Glutamatergic neuron (in vitro differentiated cells): Measurements from ENCODE around the gene ASCC3. TPM values are rescaled to one million over a fixed set of nuclear protein-coding genes. Genes with fewer than 3 reads are reported as not detected.

Experiments used
- DNase-seq: peaks from one replicate; pipeline ENCODE4 v3.0.0; 2022
- H3K27ac Mint-ChIP-seq: one replicate; pipeline ENCODE4 v1.8.0; 2020; ENCODE audit warnings: mild to moderate bottlenecking, mixed read lengths, inconsistent platforms; ENCODE audit not compliant: unreplicated experiment
- H3K27me3 Mint-ChIP-seq: one replicate; pipeline ENCODE4 v1.8.0; 2020; ENCODE audit warnings: mild to moderate bottlenecking, moderate library complexity, mixed read lengths, inconsistent platforms; ENCODE audit not compliant: unreplicated experiment
- H3K36me3 Mint-ChIP-seq: one replicate; pipeline ENCODE4 v1.8.0; 2020; ENCODE audit warnings: mild to moderate bottlenecking, mixed read lengths, inconsistent platforms; ENCODE audit not compliant: unreplicated experiment
- H3K4me1 Mint-ChIP-seq: one replicate; pipeline ENCODE4 v1.8.0; 2020; ENCODE audit warnings: mild to moderate bottlenecking, low read depth, mixed read lengths, inconsistent platforms; ENCODE audit not compliant: unreplicated experiment
- H3K4me3 Mint-ChIP-seq: one replicate; pipeline ENCODE4 v1.8.0; 2020; ENCODE audit warnings: mild to moderate bottlenecking, mixed read lengths, inconsistent platforms; ENCODE audit not compliant: unreplicated experiment
- H3K9me3 Mint-ChIP-seq: one replicate; pipeline ENCODE4 v1.8.0; 2020; ENCODE audit warnings: mild to moderate bottlenecking, moderate library complexity, mixed read lengths, inconsistent platforms; ENCODE audit not compliant: unreplicated experiment
- CTCF ChIP-seq: fragments of 200-600 bp; sonication (generic); IDR thresholded peaks from one replicate; pipeline ENCODE4 v1.5.0; 2021; ENCODE audit not compliant: partially characterized antibody, unreplicated experiment
- total RNA-seq: library from RNA; stranded (reverse); fragmentation: NEBNext Ultra II Directional; extraction: Animal tissue kit (Norgen Biotek cat#: 25700); gene quantifications from one replicate; pipeline ENCODE4 v1.2.1, GENCODE V29; 2021; ENCODE audit not compliant: unreplicated experiment

The ASCC3 gene
- total RNA-seq, 1 donor from 2014 or later = 49.6 TPM

GRCh38 chr6:100851819-100852218 lies 29.3 kb downstream of the ASCC3 start:
- H3K27ac Mint-ChIP-seq = no peak overlapping the region
- no peaks in the 10 kb centered on the region for H3K9me3 Mint-ChIP-seq
- H3K27me3 Mint-ChIP-seq = no peaks in the 10 kb centered on the region
- H3K4me3 Mint-ChIP-seq = no peak overlapping the region
- H3K4me1 Mint-ChIP-seq = no peaks in the 10 kb centered on the region
- TF ChIP-seq CTCF = no peak
- H3K36me3 Mint-ChIP-seq = no peaks in the 10 kb centered on the region
- no peak for DNase-seq

- TF ChIP-seq CTCF = no peak
- no peaks in the 10 kb centered on the region for H3K27me3 Mint-ChIP-seq
- no peak overlapping the region for H3K27ac Mint-ChIP-seq
- H3K4me1 Mint-ChIP-seq = peaks cover under 1% of the 10 kb centered on the region
- no peaks in the 10 kb centered on the region for H3K9me3 Mint-ChIP-seq
- H3K36me3 Mint-ChIP-seq = no peaks in the 10 kb centered on the region
- H3K4me3 Mint-ChIP-seq = no peak overlapping the region
- DNase-seq = no peak
Measured at GRCh38 chr6:100850174-100850573, 31.0 kb downstream of the ASCC3 start.

- Mint-ChIP-seq H3K27me3 (no peaks in the 10 kb centered on the region), H3K4me1 (peaks cover 8% of the 10 kb centered on the region), H3K9me3 (no peaks in the 10 kb centered on the region), H3K36me3 (no peaks in the 10 kb centered on the region), H3K27ac (no peak overlapping the region), H3K4me3 (no peak overlapping the region)
- no peak for DNase-seq
- no peak for TF ChIP-seq CTCF
Measured at GRCh38 chr6:100846276-100846675, 34.9 kb downstream of the ASCC3 start.

- no peak for DNase-seq
- Mint-ChIP-seq H3K9me3 (no peaks in the 10 kb centered on the region), H3K36me3 (no peaks in the 10 kb centered on the region), H3K4me3 (no peak overlapping the region), H3K27ac (no peak overlapping the region), H3K4me1 (peaks cover 8% of the 10 kb centered on the region), H3K27me3 (no peaks in the 10 kb centered on the region)
- TF ChIP-seq CTCF = no peak
Measured at GRCh38 chr6:100845676-100846075, 35.5 kb downstream of the ASCC3 start.

- H3K27ac Mint-ChIP-seq = no peak overlapping the region
- DNase-seq = no peak
- H3K36me3 Mint-ChIP-seq = peaks cover 4% of the 10 kb centered on the region
- no peak for TF ChIP-seq CTCF
- no peak overlapping the region for H3K4me3 Mint-ChIP-seq
- H3K4me1 Mint-ChIP-seq = peaks cover 2% of the 10 kb centered on the region
- no peaks in the 10 kb centered on the region for H3K27me3 Mint-ChIP-seq
- no peaks in the 10 kb centered on the region for H3K9me3 Mint-ChIP-seq
Measured at GRCh38 chr6:100839419-100839818, 41.7 kb downstream of the ASCC3 start.
